ENCODE measurements around the gene COX4I1.

COX4I1 gene

GRCh38 chr16:85799497-85800320 lies at the start of gene COX4I1, which contains the start of gene EMC8:
Gene COX4I1 (plus strand): TSS chr16:85799695. CDS start chr16:85801206, 1,511 bp downstream.
Gene EMC8 (minus strand): TSS chr16:85799544. CDS start chr16:85799295, 249 bp downstream.
- peak; percentile 86 for DNase-seq (ENCODE audit: low read depth)

DNA sequence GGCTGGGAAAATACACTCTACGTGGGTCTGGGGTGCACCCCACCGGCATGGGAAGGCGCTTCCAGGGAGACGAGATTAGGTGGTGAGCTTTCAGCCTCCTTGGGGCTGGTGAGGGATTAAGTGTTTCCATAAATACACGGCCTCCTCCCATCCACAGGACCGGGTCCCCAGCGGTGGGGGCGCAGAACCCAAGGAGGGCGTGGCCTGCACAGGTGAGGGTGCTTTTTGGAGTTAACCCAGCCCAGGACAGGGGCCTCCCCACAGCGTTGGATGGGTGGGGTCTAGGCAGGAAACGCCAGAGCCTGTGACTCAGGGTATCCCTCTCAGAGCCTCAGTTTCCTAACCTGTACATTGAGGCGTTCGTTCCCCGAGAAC lies 49.7 kb upstream of the COX4I1 start:
- no peak for DNase-seq (ENCODE audit: low read depth)

GRCh38 chr16:85750146-85750826 lies 49.2 kb upstream of the COX4I1 start:
- no peak for DNase-seq (ENCODE audit: low read depth)

DNA sequence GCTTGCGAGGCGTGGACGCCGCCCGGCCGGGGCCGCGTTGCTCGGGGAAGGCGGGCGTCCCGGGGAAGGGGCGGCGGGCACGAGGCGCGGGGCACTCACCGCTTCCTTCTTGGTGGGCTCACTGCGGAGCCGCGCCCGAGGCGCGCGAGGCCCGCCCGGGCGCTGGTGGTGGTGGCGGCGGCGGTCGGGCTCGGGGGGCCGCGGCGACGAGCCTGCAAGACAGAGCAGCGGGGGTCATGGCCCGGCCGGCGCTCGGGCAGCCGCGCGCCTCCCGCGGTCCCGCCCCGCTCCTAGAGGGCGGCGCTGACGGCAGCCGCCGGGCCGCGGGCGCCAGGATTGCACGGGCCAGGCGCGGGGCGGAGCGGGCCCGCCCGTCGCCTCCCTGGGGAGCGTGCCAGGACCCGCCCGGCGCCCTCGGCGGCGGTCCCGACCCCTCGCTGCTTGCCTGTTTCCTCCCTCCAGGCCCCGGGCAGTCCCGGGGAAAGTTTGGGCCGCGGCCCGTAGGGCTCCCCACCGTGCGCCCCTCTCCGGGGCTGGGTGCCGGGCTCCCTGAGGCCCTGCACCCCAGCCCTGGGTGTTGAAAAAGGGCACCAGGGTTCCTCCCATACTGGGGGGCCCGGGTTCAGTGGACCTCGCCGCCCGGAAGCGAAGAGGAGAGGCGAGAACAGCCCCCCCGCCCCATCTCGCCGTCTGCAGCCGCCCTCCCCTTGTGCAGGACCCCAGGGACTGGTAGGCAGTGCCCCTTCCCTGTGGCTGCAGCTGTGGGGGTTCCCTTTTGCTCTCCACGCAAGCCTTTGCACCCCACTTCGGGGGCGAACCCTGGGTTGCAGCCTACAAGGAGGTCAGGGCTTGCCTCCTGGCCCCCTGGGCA lies 48.4 kb upstream of the COX4I1 start, which contains the start of gene C16orf74:
Gene C16orf74, minus strand, starts transcription at position 270 of the 871 bp plus-strand sequence. CDS start 15,879 bp downstream, outside the sequence.
- no peak for DNase-seq (ENCODE audit: low read depth)

- DNase-seq (ENCODE audit: low read depth) = no peak
Observed at GRCh38 chr16:85751698-85752501, 47.6 kb upstream of the COX4I1 start.

GRCh38 chr16:85752511-85753420 lies 46.7 kb upstream of the COX4I1 start:
- DNase-seq (ENCODE audit: low read depth) = no peak

DNA sequence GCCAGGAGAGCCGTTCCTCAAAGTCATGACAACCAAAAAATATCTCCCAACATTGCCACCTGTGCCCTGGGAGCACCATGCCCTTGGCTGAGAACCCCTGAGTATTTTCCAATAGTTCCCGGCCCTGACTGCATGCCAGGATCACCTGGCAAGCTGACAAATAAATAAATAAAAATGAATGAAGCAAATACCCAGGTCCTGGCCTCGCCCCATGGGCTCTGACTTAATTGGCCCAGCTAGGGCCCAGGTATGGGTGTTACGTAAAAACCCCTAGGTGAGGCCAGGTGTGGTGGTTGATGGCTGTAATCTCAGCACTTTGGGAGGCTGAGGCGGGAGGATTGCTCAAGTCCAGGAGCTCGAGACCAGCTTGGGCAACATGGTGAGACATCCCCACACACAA lies 45.9 kb upstream of the COX4I1 start:
- DNase-seq (ENCODE audit: low read depth) = no peak

DNA sequence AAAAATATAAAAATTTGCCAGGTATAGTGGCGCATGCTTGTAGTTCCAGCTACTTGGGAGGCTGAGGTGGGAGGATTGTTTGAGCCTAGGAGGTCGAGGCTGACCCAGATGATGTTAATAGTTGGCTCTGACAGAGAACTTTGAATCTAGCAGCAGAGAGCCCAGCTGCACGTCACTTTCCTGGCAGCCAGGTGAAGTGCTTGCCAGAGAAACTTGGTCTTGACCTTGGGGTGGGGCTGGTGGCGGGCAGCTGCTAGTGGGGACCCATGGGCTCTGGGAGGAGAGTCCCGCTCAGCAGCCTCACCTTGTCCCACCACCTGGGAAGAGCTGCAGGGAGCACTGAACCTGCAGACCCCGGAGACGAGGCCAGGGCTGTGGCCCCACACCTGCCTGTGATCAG lies 45.5 kb upstream of the COX4I1 start:
- no peak for DNase-seq (ENCODE audit: low read depth)

- no peak for DNase-seq (ENCODE audit: low read depth)
Observed at GRCh38 chr16:85754413-85754812, 45.1 kb upstream of the COX4I1 start.

DNA sequence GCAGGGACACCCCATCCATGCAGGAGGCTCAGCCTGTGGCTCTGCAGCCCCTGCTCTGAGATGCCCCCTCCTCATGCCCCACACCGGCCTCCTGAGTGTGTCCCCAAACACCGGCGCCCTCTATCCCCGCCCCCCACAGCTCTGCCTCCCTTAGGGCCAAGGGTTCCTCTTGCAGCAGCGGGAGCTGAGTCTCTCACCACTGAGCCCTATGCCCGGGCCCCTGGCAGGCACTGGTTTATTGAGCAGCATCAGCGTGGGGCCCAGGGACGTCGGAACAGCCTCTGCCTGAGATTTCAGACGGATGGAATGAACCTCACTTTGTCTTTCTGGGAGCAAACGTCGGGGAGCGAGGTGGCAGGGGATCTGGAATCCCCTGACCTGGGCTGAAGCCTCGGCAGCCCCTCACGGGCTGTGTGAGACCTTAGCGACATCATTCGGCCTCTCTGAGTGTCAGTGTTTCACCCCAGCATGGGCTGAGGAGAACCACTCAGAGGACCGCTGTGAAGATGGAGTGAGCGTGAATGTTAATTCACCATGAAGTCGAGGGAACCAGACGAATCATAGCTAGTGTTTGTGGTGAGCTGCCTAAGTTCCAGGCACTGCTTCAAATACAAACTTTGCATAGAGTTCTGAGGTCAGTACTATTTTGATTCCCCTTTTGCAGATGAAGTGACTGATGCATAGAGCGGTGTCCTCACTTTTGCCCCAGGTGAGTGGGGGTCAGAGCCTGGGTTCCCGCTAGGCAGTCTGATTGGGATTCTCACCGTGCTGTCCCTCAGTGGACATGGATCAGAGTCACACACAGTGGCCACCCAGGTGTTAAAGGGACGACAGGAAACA lies 43.3 kb upstream of the COX4I1 start:
- DNase-seq (ENCODE audit: low read depth) = no peak

DNA sequence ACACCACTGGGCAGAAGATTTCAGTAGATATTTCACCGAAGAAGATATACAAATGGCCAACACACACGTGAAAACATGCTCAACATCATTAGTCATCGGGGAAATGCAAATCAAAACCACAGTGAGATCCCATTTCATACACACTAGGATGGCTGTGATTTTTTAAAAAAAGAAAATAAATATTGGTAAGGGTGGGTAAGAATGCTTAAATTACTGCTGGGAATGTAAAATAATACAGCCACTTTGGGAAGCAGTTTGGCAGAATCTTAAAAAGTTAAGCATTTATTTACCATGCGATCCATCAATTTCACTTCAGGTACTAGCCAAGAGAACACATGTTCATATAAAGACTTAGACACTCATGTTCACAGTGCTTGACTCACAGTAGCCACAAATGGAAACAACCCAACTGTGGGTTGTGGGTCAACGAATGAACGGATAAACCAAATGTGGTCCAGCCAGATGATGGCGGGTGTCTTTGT lies 42.1 kb upstream of the COX4I1 start:
- no peak for DNase-seq (ENCODE audit: low read depth)

- no peak for DNase-seq (ENCODE audit: low read depth)
Observed at GRCh38 chr16:85759136-85759535, 40.4 kb upstream of the COX4I1 start.

GRCh38 chr16:85759631-85760419 lies 39.7 kb upstream of the COX4I1 start:
- no peak for DNase-seq (ENCODE audit: low read depth)

DNA sequence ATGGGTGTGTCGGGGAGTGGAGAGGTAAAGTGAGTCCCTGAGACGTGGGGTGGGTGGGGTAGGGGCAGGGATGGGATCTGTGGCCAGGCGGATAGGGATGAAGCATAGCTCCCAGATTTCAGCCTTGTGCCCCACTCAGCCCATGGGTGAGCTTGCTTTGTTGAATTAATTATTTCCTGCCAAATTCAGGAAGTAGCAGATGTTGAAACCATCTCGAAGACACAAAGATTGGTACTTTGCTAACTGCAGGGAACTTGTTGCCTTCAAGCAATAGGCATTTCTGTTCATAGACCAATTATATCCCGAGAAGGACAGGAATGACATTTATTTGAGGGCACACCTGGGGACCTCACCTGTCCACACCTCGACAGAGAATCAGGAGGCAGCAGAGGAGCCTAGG lies 37.6 kb upstream of the COX4I1 start:
- DNase-seq (ENCODE audit: low read depth) = no peak

DNA sequence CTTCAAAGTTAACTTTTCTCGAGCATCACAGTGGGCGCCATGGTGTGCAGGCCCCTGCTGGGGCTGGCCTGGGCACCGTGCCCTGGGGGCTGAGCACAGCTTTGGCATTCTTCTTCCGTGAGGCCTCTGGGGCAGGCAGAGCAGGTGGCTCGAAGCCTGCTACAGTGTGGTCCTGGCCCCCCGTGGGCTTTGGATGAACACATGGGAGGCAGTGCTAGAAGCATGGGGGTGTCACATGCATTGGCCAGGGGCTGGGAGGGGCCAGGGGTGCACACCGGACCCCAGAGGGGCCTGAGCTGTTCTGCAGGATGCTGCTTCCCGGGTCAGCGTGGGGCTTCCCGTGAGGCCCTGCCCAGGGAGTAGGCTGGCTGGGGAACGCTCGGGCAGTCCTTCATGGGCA lies 36.5 kb upstream of the COX4I1 start:
- DNase-seq (ENCODE audit: low read depth) = no peak

- no peak for DNase-seq (ENCODE audit: low read depth)
Observed at GRCh38 chr16:85763616-85764015, 35.9 kb upstream of the COX4I1 start.

DNA sequence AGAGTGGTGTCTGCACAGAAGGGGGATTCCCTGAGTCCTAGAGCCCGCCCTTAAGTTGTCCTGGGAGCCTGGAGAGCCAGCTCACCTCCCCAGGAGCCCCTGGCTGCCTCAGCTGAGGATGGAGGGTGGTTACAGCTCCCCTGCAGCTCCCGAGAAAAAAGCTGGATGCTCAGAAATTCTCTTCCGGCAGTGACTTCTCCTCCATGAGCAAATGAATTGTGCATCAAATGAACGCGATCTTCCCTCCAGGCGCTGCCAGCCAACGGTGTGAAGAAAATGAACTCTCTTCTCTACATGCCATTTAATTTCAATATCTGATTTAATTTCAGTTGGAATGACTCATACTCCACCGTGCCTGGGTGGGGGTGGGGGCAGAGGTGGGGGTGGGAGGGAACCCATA lies 34.3 kb upstream of the COX4I1 start:
- DNase-seq (ENCODE audit: low read depth) = no peak

DNA sequence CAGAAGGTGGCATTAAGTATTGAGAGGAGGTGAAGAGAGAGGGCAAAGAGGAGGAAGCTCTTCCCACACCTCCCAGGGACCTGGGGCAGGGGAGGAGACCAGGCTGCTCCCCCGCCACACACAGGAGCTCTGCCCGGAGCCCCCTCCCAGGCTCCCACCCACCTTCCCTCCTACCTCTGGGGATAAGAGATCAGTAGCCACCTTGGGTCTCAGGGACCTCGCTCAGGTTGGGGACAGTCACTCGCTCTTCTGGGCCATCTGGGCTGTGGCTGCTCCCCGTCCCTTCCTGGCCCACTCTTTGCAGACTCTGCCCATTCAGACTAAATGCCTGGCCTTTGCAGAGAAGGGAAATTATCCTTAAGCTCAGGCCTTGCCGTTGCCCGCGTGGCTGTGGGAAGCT lies 33.7 kb upstream of the COX4I1 start:
- no peak for DNase-seq (ENCODE audit: low read depth)

Data from GM04504 (cell line).